ENCODE results near the gene FCGBP.

Gene FCGBP

DNA sequence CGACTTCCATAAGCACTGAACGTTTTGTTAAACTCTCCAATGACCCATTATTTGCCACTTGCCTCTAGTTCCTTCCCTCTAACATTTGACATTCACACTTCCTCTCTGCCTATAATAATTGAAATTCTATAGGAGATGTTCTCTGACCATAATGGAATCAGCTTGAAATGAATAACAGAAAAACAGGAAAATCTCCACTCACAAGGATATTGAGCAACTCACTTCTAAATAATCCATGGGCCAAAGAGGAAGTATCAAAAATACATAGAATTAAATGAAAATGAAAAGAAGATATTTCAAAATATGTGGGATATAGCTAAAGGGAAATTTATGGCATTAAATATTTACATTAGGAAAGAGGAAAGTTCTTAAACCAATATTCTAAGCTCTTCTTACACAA, 3.4 kb upstream of the FCGBP start:
- Histone ChIP-seq H3K9me3 (no peaks in the 10 kb centered on the region), H3K4me1 (ENCODE audit: control insufficient read depth in 1 of 2, insufficient read depth in 1 of 2, low read depth in 1 of 2, low read length in 1 of 2) (peaks cover 16 to 46% of the 10 kb centered on the region in 2 experiments), H3K27ac (no peak overlapping the region), H3K4me3 (ENCODE audit: low read depth in 1 of 2, low read length in 1 of 2) (peak overlapping the region in 1 of 2 experiments; percentile 19), H3K36me3 (no peaks in the 10 kb centered on the region), H3K27me3 (peaks cover 71% of the 10 kb centered on the region)
- TF ChIP-seq CTCF (IDR thresholded peaks at IDR 0.05) = no peak

DNA sequence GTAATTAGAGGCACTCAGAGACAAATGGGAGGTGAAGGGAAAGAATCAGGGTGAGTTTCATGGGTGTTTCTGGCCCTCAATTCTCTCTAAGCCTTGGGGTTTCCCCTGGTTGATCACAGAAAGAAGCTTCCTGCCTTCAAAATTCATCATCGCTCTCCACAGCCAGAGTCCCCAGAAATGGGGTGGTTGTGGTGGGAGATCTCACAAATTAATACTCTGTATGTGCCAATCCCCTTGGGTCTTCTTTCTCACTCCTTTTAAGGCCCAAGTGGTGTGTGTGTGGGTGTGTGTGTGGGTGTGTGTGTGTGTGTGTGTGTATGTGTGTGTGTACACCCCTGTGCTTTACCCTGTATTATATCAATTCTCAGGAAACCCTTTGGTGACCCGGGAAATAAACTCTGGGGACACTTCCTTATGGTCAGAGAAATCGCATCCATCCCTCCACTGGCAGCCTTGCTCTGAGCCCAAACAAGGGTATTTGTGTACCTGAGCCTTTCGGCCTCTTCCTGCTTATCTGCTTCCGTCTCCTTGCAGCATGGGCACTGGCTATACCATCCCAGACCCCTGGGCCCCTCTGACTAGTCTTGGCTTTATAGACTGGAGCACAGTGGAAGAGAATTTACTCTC, 2.8 kb upstream of the FCGBP start:
- H3K36me3 ChIP-seq = no peaks in the 10 kb centered on the region
- H3K4me3 ChIP-seq (ENCODE audit: low read depth in 1 of 2, low read length in 1 of 2) = peak overlapping the region in 1 of 2 experiments; percentile 19
- H3K9me3 ChIP-seq = no peaks in the 10 kb centered on the region
- TF ChIP-seq CTCF (IDR thresholded peaks at IDR 0.05) = no peak
- H3K4me1 ChIP-seq (ENCODE audit: control insufficient read depth in 1 of 2, insufficient read depth in 1 of 2, low read depth in 1 of 2, low read length in 1 of 2) = peaks cover 12 to 40% of the 10 kb centered on the region in 2 experiments
- H3K27me3 ChIP-seq = peaks cover 77% of the 10 kb centered on the region
- H3K27ac ChIP-seq = no peak overlapping the region

GRCh38 chr19:39936622-39937021, 2.2 kb upstream of the FCGBP start:
- Histone ChIP-seq H3K9me3 (no peaks in the 10 kb centered on the region), H3K27me3 (peaks cover 83% of the 10 kb centered on the region), H3K4me3 (ENCODE audit: low read depth in 1 of 2, low read length in 1 of 2) (no peak overlapping the region), H3K4me1 (ENCODE audit: control insufficient read depth in 1 of 2, insufficient read depth in 1 of 2, low read depth in 1 of 2, low read length in 1 of 2) (peaks cover 6 to 34% of the 10 kb centered on the region in 2 experiments), H3K27ac (no peak overlapping the region), H3K36me3 (no peaks in the 10 kb centered on the region)
- TF ChIP-seq CTCF (IDR thresholded peaks at IDR 0.05) = no peak

- TF ChIP-seq CTCF (IDR thresholded peaks at IDR 0.05) = no peak
- Histone ChIP-seq H3K9me3 (no peaks in the 10 kb centered on the region), H3K4me1 (ENCODE audit: control insufficient read depth in 1 of 2, insufficient read depth in 1 of 2, low read depth in 1 of 2, low read length in 1 of 2) (peaks cover under 1 to 28% of the 10 kb centered on the region in 2 experiments), H3K27ac (no peak overlapping the region), H3K27me3 (peaks cover 89% of the 10 kb centered on the region), H3K4me3 (ENCODE audit: low read depth in 1 of 2, low read length in 1 of 2) (no peak overlapping the region), H3K36me3 (no peaks in the 10 kb centered on the region)
These were observed 1.6 kb upstream of the FCGBP start for GRCh38 chr19:39936020-39936419.

GRCh38 chr19:39935364-39935661, 879 bp upstream of the FCGBP start:
- no peak for TF ChIP-seq CTCF (IDR thresholded peaks at IDR 0.05)
- Histone ChIP-seq H3K4me3 (ENCODE audit: low read depth in 1 of 2, low read length in 1 of 2) (no peak overlapping the region), H3K27ac (no peak overlapping the region), H3K4me1 (ENCODE audit: control insufficient read depth in 1 of 2, insufficient read depth in 1 of 2, low read depth in 1 of 2, low read length in 1 of 2) (peaks cover 0 to 23% of the 10 kb centered on the region in 2 experiments), H3K36me3 (no peaks in the 10 kb centered on the region), H3K9me3 (no peaks in the 10 kb centered on the region), H3K27me3 (peaks cover 96% of the 10 kb centered on the region)

All from neutrophil (primary cell).